ENCODE data around the gene FRMPD2.
"Not testable (repeated sequence)": the region's sequence is repeated elsewhere in the genome, so short reads cannot be mapped to it uniquely, and the experiment has no call there.

DNA sequence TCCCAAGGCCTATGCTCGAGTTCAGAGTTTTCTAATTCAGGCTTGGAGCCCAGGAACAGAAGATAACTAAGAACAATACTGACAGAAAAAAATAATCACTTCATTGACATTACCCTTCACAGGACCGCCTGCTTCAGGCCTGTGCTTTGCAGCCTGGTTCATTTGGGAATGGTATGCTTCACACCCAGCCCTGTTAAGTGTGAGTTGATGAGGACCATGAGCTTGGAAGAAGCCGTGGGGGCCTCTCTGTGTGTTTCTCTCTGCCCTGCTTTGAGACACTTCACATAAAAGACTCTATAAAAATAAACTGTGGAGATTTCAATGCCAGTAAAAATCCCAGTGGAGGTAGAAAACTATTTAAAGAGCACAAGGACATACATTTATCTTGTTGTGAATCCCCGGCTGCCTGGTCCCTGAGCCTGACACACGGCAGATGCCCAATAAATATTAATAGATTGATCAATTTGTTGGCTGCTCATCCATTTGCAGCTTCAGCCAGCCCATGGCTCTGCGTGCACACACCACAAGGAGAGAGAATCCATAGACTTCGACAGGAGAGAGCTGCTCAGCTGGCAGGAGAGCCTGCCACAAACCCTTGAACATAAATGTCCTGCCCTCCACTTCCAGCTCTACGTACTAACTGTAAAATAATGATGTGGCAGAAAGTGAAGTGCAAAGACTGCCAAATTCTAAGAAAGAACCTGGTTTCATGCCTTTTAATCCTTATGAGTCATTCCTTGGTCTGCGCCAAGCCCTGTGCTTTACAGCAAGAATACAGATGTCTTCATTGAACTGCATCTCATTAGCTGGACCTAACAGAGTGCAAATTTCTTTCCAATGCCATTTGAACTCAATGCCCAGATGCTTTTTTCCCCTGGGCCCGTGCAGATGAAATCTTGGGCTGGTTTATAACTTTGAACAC, 130.5 kb downstream of the FRMPD2 start:
- not testable (repeated sequence) for TF ChIP-seq JUND (IDR thresholded peaks at IDR 0.05); YY1 (IDR thresholded peaks at IDR 0.05); SP1 (IDR thresholded peaks at IDR 0.05); TAF1 (conservative IDR thresholded peaks at IDR 0.05); RAD21 (IDR thresholded peaks at IDR 0.05); FOXA1 (IDR thresholded peaks at IDR 0.05); HNF4G (IDR thresholded peaks at IDR 0.05)
- TF ChIP-seq, protein P1, sequence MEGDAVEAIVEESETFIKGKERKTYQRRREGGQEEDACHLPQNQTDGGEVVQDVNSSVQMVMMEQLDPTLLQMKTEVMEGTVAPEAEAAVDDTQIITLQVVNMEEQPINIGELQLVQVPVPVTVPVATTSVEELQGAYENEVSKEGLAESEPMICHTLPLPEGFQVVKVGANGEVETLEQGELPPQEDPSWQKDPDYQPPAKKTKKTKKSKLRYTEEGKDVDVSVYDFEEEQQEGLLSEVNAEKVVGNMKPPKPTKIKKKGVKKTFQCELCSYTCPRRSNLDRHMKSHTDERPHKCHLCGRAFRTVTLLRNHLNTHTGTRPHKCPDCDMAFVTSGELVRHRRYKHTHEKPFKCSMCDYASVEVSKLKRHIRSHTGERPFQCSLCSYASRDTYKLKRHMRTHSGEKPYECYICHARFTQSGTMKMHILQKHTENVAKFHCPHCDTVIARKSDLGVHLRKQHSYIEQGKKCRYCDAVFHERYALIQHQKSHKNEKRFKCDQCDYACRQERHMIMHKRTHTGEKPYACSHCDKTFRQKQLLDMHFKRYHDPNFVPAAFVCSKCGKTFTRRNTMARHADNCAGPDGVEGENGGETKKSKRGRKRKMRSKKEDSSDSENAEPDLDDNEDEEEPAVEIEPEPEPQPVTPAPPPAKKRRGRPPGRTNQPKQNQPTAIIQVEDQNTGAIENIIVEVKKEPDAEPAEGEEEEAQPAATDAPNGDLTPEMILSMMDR (IDR thresholded peaks at IDR 0.05; ENCODE audit: low read depth, low read length, missing input control): not testable (repeated sequence)
- TF ChIP-seq, protein P2, sequence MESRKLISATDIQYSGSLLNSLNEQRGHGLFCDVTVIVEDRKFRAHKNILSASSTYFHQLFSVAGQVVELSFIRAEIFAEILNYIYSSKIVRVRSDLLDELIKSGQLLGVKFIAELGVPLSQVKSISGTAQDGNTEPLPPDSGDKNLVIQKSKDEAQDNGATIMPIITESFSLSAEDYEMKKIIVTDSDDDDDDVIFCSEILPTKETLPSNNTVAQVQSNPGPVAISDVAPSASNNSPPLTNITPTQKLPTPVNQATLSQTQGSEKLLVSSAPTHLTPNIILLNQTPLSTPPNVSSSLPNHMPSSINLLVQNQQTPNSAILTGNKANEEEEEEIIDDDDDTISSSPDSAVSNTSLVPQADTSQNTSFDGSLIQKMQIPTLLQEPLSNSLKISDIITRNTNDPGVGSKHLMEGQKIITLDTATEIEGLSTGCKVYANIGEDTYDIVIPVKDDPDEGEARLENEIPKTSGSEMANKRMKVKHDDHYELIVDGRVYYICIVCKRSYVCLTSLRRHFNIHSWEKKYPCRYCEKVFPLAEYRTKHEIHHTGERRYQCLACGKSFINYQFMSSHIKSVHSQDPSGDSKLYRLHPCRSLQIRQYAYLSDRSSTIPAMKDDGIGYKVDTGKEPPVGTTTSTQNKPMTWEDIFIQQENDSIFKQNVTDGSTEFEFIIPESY (IDR thresholded peaks at IDR 0.05): not testable (repeated sequence)
- TF ChIP-seq, protein P3, sequence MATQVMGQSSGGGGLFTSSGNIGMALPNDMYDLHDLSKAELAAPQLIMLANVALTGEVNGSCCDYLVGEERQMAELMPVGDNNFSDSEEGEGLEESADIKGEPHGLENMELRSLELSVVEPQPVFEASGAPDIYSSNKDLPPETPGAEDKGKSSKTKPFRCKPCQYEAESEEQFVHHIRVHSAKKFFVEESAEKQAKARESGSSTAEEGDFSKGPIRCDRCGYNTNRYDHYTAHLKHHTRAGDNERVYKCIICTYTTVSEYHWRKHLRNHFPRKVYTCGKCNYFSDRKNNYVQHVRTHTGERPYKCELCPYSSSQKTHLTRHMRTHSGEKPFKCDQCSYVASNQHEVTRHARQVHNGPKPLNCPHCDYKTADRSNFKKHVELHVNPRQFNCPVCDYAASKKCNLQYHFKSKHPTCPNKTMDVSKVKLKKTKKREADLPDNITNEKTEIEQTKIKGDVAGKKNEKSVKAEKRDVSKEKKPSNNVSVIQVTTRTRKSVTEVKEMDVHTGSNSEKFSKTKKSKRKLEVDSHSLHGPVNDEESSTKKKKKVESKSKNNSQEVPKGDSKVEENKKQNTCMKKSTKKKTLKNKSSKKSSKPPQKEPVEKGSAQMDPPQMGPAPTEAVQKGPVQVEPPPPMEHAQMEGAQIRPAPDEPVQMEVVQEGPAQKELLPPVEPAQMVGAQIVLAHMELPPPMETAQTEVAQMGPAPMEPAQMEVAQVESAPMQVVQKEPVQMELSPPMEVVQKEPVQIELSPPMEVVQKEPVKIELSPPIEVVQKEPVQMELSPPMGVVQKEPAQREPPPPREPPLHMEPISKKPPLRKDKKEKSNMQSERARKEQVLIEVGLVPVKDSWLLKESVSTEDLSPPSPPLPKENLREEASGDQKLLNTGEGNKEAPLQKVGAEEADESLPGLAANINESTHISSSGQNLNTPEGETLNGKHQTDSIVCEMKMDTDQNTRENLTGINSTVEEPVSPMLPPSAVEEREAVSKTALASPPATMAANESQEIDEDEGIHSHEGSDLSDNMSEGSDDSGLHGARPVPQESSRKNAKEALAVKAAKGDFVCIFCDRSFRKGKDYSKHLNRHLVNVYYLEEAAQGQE (IDR thresholded peaks at IDR 0.05): not testable (repeated sequence)
- TF ChIP-seq, protein P4, sequence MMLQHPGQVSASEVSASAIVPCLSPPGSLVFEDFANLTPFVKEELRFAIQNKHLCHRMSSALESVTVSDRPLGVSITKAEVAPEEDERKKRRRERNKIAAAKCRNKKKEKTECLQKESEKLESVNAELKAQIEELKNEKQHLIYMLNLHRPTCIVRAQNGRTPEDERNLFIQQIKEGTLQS (IDR thresholded peaks at IDR 0.05): not testable (repeated sequence)
- TF ChIP-seq, protein P5, sequence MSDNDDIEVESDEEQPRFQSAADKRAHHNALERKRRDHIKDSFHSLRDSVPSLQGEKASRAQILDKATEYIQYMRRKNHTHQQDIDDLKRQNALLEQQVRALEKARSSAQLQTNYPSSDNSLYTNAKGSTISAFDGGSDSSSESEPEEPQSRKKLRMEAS (IDR thresholded peaks at IDR 0.05): not testable (repeated sequence)
